HEK293T (cell line): ENCODE measurements around the gene OXCT1.

ENCODE experiments used
- CTCF ChIA-PET: fragments of 350-600 bp; formaldehyde crosslinking; extraction: SDS; loops from one replicate; lab custom pipeline; 2021; ENCODE audit warnings: antibody characterized with exemption, inconsistent platforms; lab: Yijun Ruan, JAX
- POLR2A ChIA-PET: fragments of 350-600 bp; formaldehyde crosslinking; extraction: SDS; loops from one replicate; lab custom pipeline; 2020; ENCODE audit warnings: antibody characterized with exemption, inconsistent platforms; lab: Yijun Ruan, JAX
- DNase-seq: peaks from one replicate; pipeline ENCODE4 v3.0.0; 2012; ENCODE audit warnings: mixed read lengths; ENCODE audit errors: extremely low spot score
- ARNT ChIP-seq: fragments of 450-650 bp; IDR thresholded peaks from 2 replicates; pipeline ENCODE4 v1.6.1; 2017; ENCODE audit warnings: mild to moderate bottlenecking
- BHLHE40 ChIP-seq: fragments of 450-650 bp; IDR thresholded peaks from 2 replicates; pipeline ENCODE4 v1.6.1; 2016; ENCODE audit warnings: mild to moderate bottlenecking, moderate library complexity, borderline replicate concordance
- CTBP1 ChIP-seq: fragments of 450-650 bp; IDR thresholded peaks from 2 replicates; pipeline ENCODE4 v1.6.1; 2016; ENCODE audit warnings: borderline replicate concordance
- ELF4 ChIP-seq: fragments of 450-650 bp; IDR thresholded peaks from 2 replicates; pipeline ENCODE4 v1.6.1; 2017; ENCODE audit warnings: antibody characterized with exemption
- FOXA1 ChIP-seq: fragments of 450-650 bp; IDR thresholded peaks from 2 replicates; pipeline ENCODE4 v1.6.1; 2016; ENCODE audit warnings: mild to moderate bottlenecking
- FOXK2 ChIP-seq: fragments of 450-650 bp; IDR thresholded peaks from 2 replicates; pipeline ENCODE4 v1.6.1; 2016; ENCODE audit warnings: mild to moderate bottlenecking
- FOXM1 ChIP-seq: fragments of 450-650 bp; IDR thresholded peaks from 2 replicates; pipeline ENCODE4 v1.6.1; 2017; ENCODE audit warnings: mild to moderate bottlenecking, borderline replicate concordance
- HDGF ChIP-seq: fragments of 450-650 bp; IDR thresholded peaks from 2 replicates; pipeline ENCODE4 v1.6.1; 2017; ENCODE audit warnings: antibody characterized with exemption, borderline replicate concordance
- L3MBTL2 ChIP-seq: fragments of 450-650 bp; conservative IDR thresholded peaks from 2 replicates; pipeline ENCODE4 v1.6.1; 2016; ENCODE audit warnings: mild to moderate bottlenecking
- LEF1 ChIP-seq: fragments of 450-650 bp; IDR thresholded peaks from 2 replicates; pipeline ENCODE4 v1.6.1; 2017; ENCODE audit warnings: mild to moderate bottlenecking, borderline replicate concordance
- NFRKB ChIP-seq: fragments of 450-650 bp; IDR thresholded peaks from 2 replicates; pipeline ENCODE4 v1.6.1; 2016; ENCODE audit warnings: mild to moderate bottlenecking, moderate library complexity
- SP1 ChIP-seq: fragments of 450-650 bp; IDR thresholded peaks from 2 replicates; pipeline ENCODE4 v1.6.1; 2017
- SUZ12 ChIP-seq: fragments of 450-650 bp; IDR thresholded peaks from 2 replicates; pipeline ENCODE4 v1.6.1; 2016; ENCODE audit warnings: mild to moderate bottlenecking
- TARDBP ChIP-seq: fragments of 450-650 bp; IDR thresholded peaks from 2 replicates; pipeline ENCODE4 v1.6.1; 2016
- ZNF384 ChIP-seq: fragments of 450-650 bp; IDR thresholded peaks from 2 replicates; pipeline ENCODE4 v1.6.1; 2016
- TF ChIP-seq, protein P1 (sequence below): fragments of 450-650 bp; IDR thresholded peaks from 2 replicates; pipeline ENCODE4 v1.6.1; 2016

Gene OXCT1

DNA sequence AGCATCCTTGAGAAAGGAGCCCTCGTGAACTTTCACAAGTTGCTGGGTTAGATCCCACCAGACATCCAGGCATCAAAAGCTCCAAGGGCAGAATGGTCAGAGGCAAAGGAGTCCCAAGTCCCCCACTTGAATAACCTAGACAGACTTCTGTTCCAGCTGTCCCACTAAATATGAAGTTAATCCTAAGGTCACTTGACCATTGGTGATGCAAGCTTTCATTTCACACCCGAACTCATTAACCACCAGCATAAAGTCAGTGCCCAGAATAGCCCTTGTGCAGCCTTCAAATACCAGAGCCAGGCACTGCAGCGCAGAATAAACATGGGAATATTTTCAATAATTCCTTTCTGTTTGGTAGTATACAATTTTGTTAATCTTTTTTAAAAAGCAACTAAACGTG, 28.9 kb downstream of the OXCT1 start:
- ChIA-PET POLR2A (no interaction called here), CTCF (no interaction called here)
- TF ChIP-seq FOXK2 (no peak), ARNT (no peak), ELF4 (no peak), BHLHE40 (no peak), FOXM1 (no peak), L3MBTL2 (no peak), SP1 (no peak), ZNF384 (no peak), FOXA1 (no peak), SUZ12 (no peak), TARDBP (no peak), NFRKB (no peak), LEF1 (no peak), CTBP1 (no peak), HDGF (no peak)
- TF ChIP-seq, protein P1, sequence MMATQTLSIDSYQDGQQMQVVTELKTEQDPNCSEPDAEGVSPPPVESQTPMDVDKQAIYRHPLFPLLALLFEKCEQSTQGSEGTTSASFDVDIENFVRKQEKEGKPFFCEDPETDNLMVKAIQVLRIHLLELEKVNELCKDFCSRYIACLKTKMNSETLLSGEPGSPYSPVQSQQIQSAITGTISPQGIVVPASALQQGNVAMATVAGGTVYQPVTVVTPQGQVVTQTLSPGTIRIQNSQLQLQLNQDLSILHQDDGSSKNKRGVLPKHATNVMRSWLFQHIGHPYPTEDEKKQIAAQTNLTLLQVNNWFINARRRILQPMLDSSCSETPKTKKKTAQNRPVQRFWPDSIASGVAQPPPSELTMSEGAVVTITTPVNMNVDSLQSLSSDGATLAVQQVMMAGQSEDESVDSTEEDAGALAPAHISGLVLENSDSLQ = no peak
- DNase-seq = no peak

DNA sequence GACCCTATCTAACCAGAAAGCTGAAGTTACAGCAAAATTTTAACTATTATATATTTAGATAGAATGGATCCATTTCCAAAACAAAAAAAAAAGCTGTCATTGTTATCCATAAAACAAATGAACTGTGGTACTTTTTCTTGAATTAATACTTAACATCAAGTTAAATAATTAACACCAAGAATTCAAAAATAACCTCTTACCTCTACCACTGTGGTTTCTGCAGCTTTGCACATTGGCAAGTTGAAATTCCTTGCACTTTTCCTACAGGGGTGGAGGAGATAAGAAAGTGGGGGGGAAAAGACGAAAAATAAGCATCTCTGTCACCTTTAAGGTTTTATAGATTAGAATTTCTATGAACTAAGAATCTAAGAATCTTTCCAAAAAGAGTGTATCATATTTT, 30.0 kb downstream of the OXCT1 start:
- ChIA-PET POLR2A (no interaction called here), CTCF (interaction anchor here (0.8 kb wide), 1 partner anchor 217 kb away, joined by 3 read pairs; no protein-coding TSS in a partner anchor)
- DNase-seq = no peak
- no peak for TF ChIP-seq HDGF
- TF ChIP-seq, protein P1 = no peak

DNA sequence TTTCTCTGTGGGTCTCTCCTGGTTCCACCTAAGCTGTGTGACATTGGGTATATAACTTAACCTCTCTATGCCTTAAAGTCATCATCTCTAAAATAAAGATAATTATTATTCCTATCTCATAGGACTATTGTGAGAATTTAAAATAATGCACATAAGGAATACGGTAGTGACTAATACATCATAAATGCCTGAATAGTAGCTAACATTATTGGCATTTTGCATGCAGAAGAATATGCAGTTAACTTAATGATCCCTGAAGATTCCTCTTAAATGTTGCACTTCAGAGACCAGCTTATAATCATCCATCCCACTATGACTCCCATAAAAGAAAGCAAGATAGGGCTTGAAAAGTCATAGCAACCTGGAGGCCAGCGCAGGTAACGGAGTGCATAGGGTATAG, 32.4 kb downstream of the OXCT1 start:
- TF ChIP-seq HDGF = no peak
- TF ChIP-seq TARDBP = no peak
- TF ChIP-seq FOXA1 = no peak
- TF ChIP-seq ZNF384 = no peak
- no peak for TF ChIP-seq ELF4
- TF ChIP-seq, protein P1 = no peak
- no peak for TF ChIP-seq SUZ12
- TF ChIP-seq L3MBTL2 = no peak
- no peak for TF ChIP-seq BHLHE40
- no peak for TF ChIP-seq CTBP1
- TF ChIP-seq LEF1 = no peak
- ChIA-PET POLR2A (no interaction called here), CTCF (interaction anchor here (0.5 to 1.0 kb wide), 2 partner anchors 220 to 1082 kb away, joined by 3 read pairs; no protein-coding TSS in a partner anchor)
- DNase-seq = no peak

DNA sequence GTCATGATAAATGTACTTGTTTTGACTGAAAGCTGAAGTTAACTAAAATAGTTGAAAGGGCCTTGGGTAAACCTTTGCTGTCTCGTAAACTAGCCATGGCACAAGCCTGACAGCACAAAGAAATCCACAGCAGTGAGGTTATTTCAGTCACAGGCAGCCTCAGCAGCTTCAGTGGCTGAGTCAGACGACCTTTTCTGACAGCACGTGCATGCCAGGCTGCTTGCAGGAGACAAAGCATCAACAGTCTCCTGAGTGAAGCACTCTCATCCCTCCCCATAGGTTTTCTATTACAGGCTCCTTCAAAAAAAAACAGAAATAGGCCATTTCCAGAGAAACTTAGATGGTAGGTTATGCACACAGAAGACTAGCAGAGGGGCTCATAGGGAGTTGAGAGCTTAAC, 34.6 kb downstream of the OXCT1 start:
- no peak for TF ChIP-seq ZNF384
- TF ChIP-seq FOXA1 = no peak
- TF ChIP-seq, protein P1 = no peak
- no peak for TF ChIP-seq ARNT
- TF ChIP-seq HDGF = no peak
- no peak for DNase-seq
- ChIA-PET POLR2A (no interaction called here), CTCF (no interaction called here)

DNA sequence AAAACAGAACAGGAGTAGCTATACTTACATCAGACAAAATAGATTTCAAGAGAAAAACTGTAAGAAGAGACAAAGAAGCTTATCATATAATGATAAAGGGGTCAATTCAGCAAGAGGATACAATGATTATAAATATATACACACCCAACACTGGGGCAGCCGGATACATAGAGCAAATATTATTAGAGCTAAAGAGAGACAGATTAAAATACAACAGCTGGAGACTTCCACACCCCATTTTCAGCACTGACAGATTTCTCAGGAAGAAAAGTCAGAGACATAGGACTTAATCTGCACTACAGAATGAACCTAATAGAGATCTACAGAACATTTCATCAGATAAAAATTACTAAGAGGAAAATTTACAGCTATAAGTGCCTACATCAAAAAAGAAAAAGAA, 35.7 kb downstream of the OXCT1 start:
- ChIA-PET CTCF (interaction anchor here (0.5 kb wide), 1 partner anchor 929 kb away, joined by 3 read pairs; no protein-coding TSS in a partner anchor), POLR2A (no interaction called here)
- TF ChIP-seq TARDBP (no peak), BHLHE40 (no peak), ELF4 (no peak), ZNF384 (no peak), CTBP1 (no peak), L3MBTL2 (no peak)
- no peak for DNase-seq

DNA sequence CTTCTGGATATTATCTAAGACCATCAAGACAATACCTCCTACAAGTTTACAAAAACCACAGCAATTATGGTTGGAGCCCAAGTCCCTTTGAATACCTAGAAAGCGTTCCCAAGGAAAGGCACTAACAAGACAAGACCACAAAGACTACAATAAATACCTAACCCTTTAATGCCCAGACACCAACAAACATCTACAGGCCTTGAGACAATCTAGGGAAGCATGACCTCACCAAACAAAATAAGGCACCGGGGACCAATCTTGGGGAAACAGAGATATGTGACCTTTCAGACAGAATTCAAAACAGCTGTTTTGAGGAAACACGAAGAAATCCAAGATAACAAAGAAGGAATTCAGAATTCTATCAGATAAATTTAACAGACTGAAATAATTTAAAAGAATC, 37.8 kb downstream of the OXCT1 start:
- ChIA-PET CTCF (no interaction called here), POLR2A (no interaction called here)

More for the DNA sequence above, 37.8 kb downstream of the OXCT1 start:
- TF ChIP-seq TARDBP (no peak), FOXK2 (no peak), BHLHE40 (no peak), LEF1 (no peak), ARNT (no peak), HDGF (no peak), ZNF384 (no peak), SUZ12 (no peak), NFRKB (no peak), CTBP1 (no peak), L3MBTL2 (no peak), FOXA1 (no peak), ELF4 (no peak), SP1 (no peak)
- TF ChIP-seq, protein P1 = no peak
- DNase-seq = no peak
